ENCODE results near the gene IMPDH2.

The IMPDH2 gene

GRCh38 chr3:49007068-49007770 lies 22.0 kb downstream of the IMPDH2 start, which contains the start of gene WDR6:
Gene WDR6, plus strand, starts transcription at chr3:49007391. Its CDS starts 41 bp downstream, at chr3:49007432.
- peak; percentile 93 to 95 for DNase-seq (ENCODE audit: low read depth in 1 of 2, low spot score in 1 of 2)

DNA sequence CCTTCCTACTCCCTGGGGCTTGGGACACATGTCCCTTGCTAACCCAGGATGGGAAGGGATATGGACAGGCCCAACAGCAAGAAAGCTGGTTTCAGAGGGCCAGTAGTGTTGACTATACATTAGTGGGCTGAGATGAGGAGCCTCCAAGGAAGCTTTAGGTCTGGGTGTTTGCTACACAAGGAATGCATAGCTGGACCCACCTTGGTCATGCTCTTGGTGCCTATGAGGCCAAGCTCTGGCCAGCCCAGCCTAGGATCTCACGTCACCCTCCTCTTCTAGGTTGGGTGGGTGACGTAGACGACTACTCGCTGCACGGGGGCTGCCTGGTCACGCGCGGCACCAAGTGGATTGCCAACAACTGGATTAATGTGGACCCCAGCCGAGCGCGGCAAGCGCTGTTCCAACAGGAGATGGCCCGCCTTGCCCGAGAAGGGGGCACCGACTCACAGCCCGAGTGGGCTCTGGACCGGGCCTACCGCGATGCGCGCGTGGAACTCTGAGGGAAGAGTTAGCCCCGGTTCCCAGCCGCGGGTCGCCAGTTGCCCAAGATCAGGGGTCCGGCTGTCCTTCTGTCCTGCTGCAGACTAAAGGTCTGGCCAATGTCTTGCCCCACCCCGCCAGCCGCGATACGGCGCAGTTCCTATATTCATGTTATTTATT lies 22.7 kb downstream of the IMPDH2 start:
- no peak for DNase-seq (ENCODE audit: low read depth in 1 of 2, low spot score in 1 of 2)

- no peak for DNase-seq (ENCODE audit: low read depth in 1 of 2, low spot score in 1 of 2)
Measured at GRCh38 chr3:49005998-49006397, 23.2 kb downstream of the IMPDH2 start.

GRCh38 chr3:49005303-49005680 lies 23.9 kb downstream of the IMPDH2 start:
- DNase-seq (ENCODE audit: low read depth in 1 of 2, low spot score in 1 of 2) = no peak

GRCh38 chr3:49004352-49005302 lies 24.6 kb downstream of the IMPDH2 start:
- DNase-seq (ENCODE audit: low read depth in 1 of 2, low spot score in 1 of 2) = no peak

GRCh38 chr3:49001155-49001554 lies 28.0 kb downstream of the IMPDH2 start:
- DNase-seq (ENCODE audit: low read depth in 1 of 2, low spot score in 1 of 2) = no peak

- no peak for DNase-seq (ENCODE audit: low read depth in 1 of 2, low spot score in 1 of 2)
Measured at GRCh38 chr3:48999085-48999858, 29.9 kb downstream of the IMPDH2 start.

- no peak for DNase-seq (ENCODE audit: low read depth in 1 of 2, low spot score in 1 of 2)
Measured at GRCh38 chr3:48997714-48998637, 31.2 kb downstream of the IMPDH2 start.

DNA sequence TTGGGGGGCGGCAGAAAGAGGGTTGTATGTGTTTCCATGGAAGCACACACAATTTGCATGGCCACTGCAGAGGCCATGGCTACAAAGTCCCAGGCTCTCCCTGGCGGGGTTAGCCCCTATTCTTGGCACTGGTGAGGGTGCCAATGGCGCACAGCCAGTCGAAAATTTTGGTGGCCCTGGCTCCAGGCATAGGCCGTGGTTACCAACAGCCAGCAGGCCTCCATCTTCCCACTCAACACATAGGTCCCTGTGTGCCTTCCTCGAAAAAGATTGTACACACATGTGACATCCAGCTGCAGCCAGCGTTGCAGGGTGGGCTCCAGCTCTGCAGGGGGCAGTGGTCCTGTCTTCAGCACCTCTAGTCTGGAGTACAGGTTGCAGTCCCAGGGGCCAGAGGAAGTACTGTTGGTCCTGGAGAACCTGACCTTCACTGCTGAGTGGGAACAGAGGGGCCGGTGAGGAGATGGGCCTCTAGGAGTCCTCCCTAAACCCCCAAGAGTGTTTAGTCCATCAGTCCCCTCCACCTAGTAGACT lies 32.0 kb downstream of the IMPDH2 start:
- no peak for DNase-seq (ENCODE audit: low read depth in 1 of 2, low spot score in 1 of 2)

- DNase-seq (ENCODE audit: low read depth in 1 of 2, low spot score in 1 of 2) = no peak
Measured at GRCh38 chr3:48996640-48997039, 32.6 kb downstream of the IMPDH2 start.

DNA sequence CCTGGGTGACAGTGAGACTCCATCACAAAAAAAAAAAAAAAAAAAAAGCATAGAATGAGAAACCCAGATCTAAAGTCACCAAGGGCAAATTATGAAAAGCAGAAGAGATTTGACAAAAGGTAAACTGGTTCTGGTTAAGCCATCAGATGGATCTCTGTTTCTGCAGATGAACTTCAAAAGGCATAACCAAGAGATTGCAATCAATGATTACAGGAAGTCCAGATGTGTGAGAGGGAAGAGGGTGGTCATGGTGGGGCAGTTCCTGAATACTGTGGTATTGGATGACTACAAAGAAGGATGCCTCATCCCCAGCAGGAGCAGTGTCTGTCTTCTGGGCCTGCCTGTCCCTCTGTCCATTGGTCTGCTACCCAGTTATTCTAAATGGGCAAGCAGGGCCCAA lies 35.4 kb downstream of the IMPDH2 start:
- DNase-seq (ENCODE audit: low read depth in 1 of 2, low spot score in 1 of 2) = no peak

GRCh38 chr3:48991851-48992545 lies 37.2 kb downstream of the IMPDH2 start:
- DNase-seq (ENCODE audit: low read depth in 1 of 2, low spot score in 1 of 2) = no peak

- DNase-seq (ENCODE audit: low read depth in 1 of 2, low spot score in 1 of 2) = no peak
Measured at GRCh38 chr3:48990636-48991469, 38.3 kb downstream of the IMPDH2 start.

- DNase-seq (ENCODE audit: low read depth in 1 of 2, low spot score in 1 of 2) = peak; percentile 42 to 65
Measured at GRCh38 chr3:48989796-48990635, 39.2 kb downstream of the IMPDH2 start, which contains the start of gene P4HTM. Gene P4HTM, plus strand, starts transcription at chr3:48990241. Its CDS starts 16 bp downstream, at chr3:48990257.

DNA sequence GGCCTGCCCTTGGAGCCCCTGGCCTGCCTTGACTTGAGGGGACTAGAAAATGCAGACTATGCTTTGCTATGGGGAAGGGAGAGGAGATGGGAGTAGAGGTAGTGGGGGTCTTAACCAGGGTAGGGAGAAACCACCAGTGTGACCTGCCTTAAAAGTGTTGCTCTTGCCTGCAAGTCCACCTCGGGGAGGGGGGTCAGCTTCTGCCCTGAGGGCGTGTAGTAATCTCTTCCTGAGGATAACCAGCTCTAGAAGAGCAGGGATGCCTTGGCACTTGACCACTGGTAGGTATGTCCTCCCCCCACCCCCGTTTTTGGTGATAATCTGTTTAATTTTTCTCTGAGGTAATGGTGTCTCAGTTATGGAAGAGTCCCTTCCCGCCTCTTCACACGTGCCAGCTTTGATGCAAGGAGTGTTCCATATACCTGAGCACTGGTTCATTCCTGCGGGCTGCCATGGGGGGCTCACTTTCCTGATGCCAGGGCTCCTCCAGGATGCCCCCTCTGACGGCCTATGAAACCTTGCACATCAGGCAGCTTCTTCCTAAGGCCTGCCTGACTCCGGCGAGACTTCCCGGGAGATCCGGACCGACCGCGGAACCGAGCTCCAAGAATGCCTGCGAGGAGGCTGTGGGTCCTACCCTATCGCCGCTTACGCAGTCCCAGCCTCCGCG lies 39.9 kb downstream of the IMPDH2 start:
- no peak for DNase-seq (ENCODE audit: low read depth in 1 of 2, low spot score in 1 of 2)

GRCh38 chr3:48985831-48986376 lies 43.3 kb downstream of the IMPDH2 start:
- no peak for DNase-seq (ENCODE audit: low read depth in 1 of 2, low spot score in 1 of 2)

Data from activated T-helper 1 cell treated with anti-CD3 and anti-CD28 coated beads, Interleukin-2, amount 50 U/mL, for 16 hours (primary cell).